Muscle layer of duodenum (tissue), 2 donors: ENCODE data around the gene KY.
"Not testable (repeated sequence)": the region's sequence is repeated elsewhere in the genome, so short reads cannot be mapped to it uniquely, and the experiment has no call there.

ENCODE experiments used
- H3K27ac ChIP-seq: one replicate; pipeline ENCODE4 v1.7.0; 2013; ENCODE audit warnings: mild to moderate bottlenecking, low read length
- H3K27me3 ChIP-seq: one replicate; pipeline ENCODE4 v1.7.0; 2013; ENCODE audit warnings: low read depth, mild to moderate bottlenecking, control low read depth, low read length
- H3K36me3 ChIP-seq, 2 donors: one replicate each; pipeline ENCODE4 v1.7.0; 2013; ENCODE audit warnings: low read length in 2 of 2, control low read depth in 1 of 2, mild to moderate bottlenecking in 1 of 2; ENCODE audit not compliant: insufficient read depth in 2 of 2, control insufficient read depth in 1 of 2
- H3K4me1 ChIP-seq, 2 donors: one replicate each; pipeline ENCODE4 v1.7.0; 2013; ENCODE audit warnings: low read length in 2 of 2, mild to moderate bottlenecking in 2 of 2, control low read depth in 1 of 2, moderate library complexity in 1 of 2; ENCODE audit not compliant: insufficient read depth in 2 of 2, control insufficient read depth in 1 of 2
- H3K4me3 ChIP-seq, 2 donors: one replicate each; pipeline ENCODE4 v1.7.0; 2013; ENCODE audit warnings: low read length in 2 of 2, low read depth in 1 of 2, mild to moderate bottlenecking in 1 of 2
- H3K9me3 ChIP-seq, 2 donors: one replicate each; pipeline ENCODE4 v1.7.0; 2013; ENCODE audit warnings: low read length in 2 of 2, control low read depth in 1 of 2, mild to moderate bottlenecking in 1 of 2; ENCODE audit not compliant: control insufficient read depth in 1 of 2
- donor health status: healthy.

The KY gene

GRCh38 chr3:134594986-134595385 is 55.8 kb downstream of the KY start:
- not testable (repeated sequence) for H3K36me3 ChIP-seq, H3K4me1 ChIP-seq, H3K9me3 ChIP-seq, H3K4me3 ChIP-seq, H3K27me3 ChIP-seq, H3K27ac ChIP-seq

- Histone ChIP-seq H3K27ac (no peak overlapping the region), H3K27me3 (no peaks in the 10 kb centered on the region), H3K4me1 (no peaks in the 10 kb centered on the region)
Measured at GRCh38 chr3:134594331-134594741, 56.5 kb downstream of the KY start.

GRCh38 chr3:134592806-134593205 is 58.0 kb downstream of the KY start:
- no peaks in the 10 kb centered on the region for H3K27me3 ChIP-seq
- H3K9me3 ChIP-seq, result no peaks in the 10 kb centered on the region
- H3K36me3 ChIP-seq, result no peaks in the 10 kb centered on the region
- no peak overlapping the region for H3K4me3 ChIP-seq
- H3K4me1 ChIP-seq, result no peaks in the 10 kb centered on the region
- no peak overlapping the region for H3K27ac ChIP-seq

More at GRCh38 chr3:134594331-134594741, 56.5 kb downstream of the KY start:
- Histone ChIP-seq H3K4me3 (no peak overlapping the region), H3K36me3 (no peaks in the 10 kb centered on the region), H3K9me3 (no peaks in the 10 kb centered on the region)

GRCh38 chr3:134590766-134591165 is 60.1 kb downstream of the KY start:
- no peak overlapping the region for H3K27ac ChIP-seq
- H3K4me3 ChIP-seq, result no peak overlapping the region
- H3K27me3 ChIP-seq, result no peaks in the 10 kb centered on the region
- H3K36me3 ChIP-seq, result no peaks in the 10 kb centered on the region
- H3K4me1 ChIP-seq, result no peaks in the 10 kb centered on the region
- no peaks in the 10 kb centered on the region for H3K9me3 ChIP-seq

- Histone ChIP-seq H3K27ac (no peak overlapping the region), H3K27me3 (no peaks in the 10 kb centered on the region), H3K4me3 (no peak overlapping the region), H3K4me1 (no peaks in the 10 kb centered on the region), H3K9me3 (no peaks in the 10 kb centered on the region), H3K36me3 (no peaks in the 10 kb centered on the region)
Measured at GRCh38 chr3:134579141-134579665, 71.6 kb downstream of the KY start.

- no peaks in the 10 kb centered on the region for H3K9me3 ChIP-seq
- no peaks in the 10 kb centered on the region for H3K36me3 ChIP-seq
- no peaks in the 10 kb centered on the region for H3K4me1 ChIP-seq
- H3K4me3 ChIP-seq, result no peak overlapping the region
- H3K27ac ChIP-seq, result no peak overlapping the region
- H3K27me3 ChIP-seq, result no peaks in the 10 kb centered on the region
Measured at GRCh38 chr3:134576831-134577230, 74.0 kb downstream of the KY start.

- Histone ChIP-seq H3K27ac (no peak overlapping the region), H3K27me3 (no peaks in the 10 kb centered on the region)
Measured at GRCh38 chr3:134576426-134576825, 74.4 kb downstream of the KY start.

GRCh38 chr3:134569899-134570298 is 80.9 kb downstream of the KY start:
- not testable (repeated sequence) for H3K27me3 ChIP-seq, H3K9me3 ChIP-seq, H3K4me3 ChIP-seq, H3K4me1 ChIP-seq, H3K27ac ChIP-seq, H3K36me3 ChIP-seq

More at GRCh38 chr3:134576426-134576825, 74.4 kb downstream of the KY start:
- no peaks in the 10 kb centered on the region for H3K9me3 ChIP-seq
- no peaks in the 10 kb centered on the region for H3K36me3 ChIP-seq
- no peak overlapping the region for H3K4me3 ChIP-seq
- no peaks in the 10 kb centered on the region for H3K4me1 ChIP-seq

- Histone ChIP-seq H3K4me3 (no peak overlapping the region), H3K27me3 (no peaks in the 10 kb centered on the region), H3K36me3 (peaks cover 0 to under 1% of the 10 kb centered on the region in 2 donors), H3K27ac (no peak overlapping the region), H3K4me1 (no peaks in the 10 kb centered on the region), H3K9me3 (peaks cover 0 to 5% of the 10 kb centered on the region in 2 donors)
Measured at GRCh38 chr3:134568790-134569189, 82.0 kb downstream of the KY start.

- Histone ChIP-seq H3K27me3 (no peaks in the 10 kb centered on the region), H3K36me3 (peaks cover 0 to 8% of the 10 kb centered on the region in 2 donors), H3K9me3 (peaks cover 0 to 5% of the 10 kb centered on the region in 2 donors), H3K4me3 (no peak overlapping the region), H3K4me1 (no peaks in the 10 kb centered on the region), H3K27ac (no peak overlapping the region)
Measured at GRCh38 chr3:134567605-134568004, 83.2 kb downstream of the KY start.

GRCh38 chr3:134564991-134565390 is 85.8 kb downstream of the KY start:
- H3K4me3 ChIP-seq, result no peak overlapping the region
- H3K27ac ChIP-seq, result no peak overlapping the region
- peaks cover 0 to 5% of the 10 kb centered on the region in 2 donors for H3K9me3 ChIP-seq
- H3K27me3 ChIP-seq, result no peaks in the 10 kb centered on the region
- H3K4me1 ChIP-seq, result no peaks in the 10 kb centered on the region
- H3K36me3 ChIP-seq, result peaks cover 10 to 25% of the 10 kb centered on the region in 2 donors

GRCh38 chr3:134563601-134564000 is 87.2 kb downstream of the KY start:
- no peaks in the 10 kb centered on the region for H3K27me3 ChIP-seq
- H3K4me3 ChIP-seq, result no peak overlapping the region
- peaks cover 13 to 39% of the 10 kb centered on the region in 2 donors for H3K36me3 ChIP-seq
- no peaks in the 10 kb centered on the region for H3K9me3 ChIP-seq
- no peaks in the 10 kb centered on the region for H3K4me1 ChIP-seq
- no peak overlapping the region for H3K27ac ChIP-seq
